HEK293T (cell line): ENCODE measurements around the gene PSTPIP2.

Experiments used
- HDGF ChIP-seq: fragments of 450-650 bp; IDR thresholded peaks from 2 replicates; pipeline ENCODE4 v1.6.1; 2017; ENCODE audit warnings: antibody characterized with exemption, borderline replicate concordance
- LEF1 ChIP-seq: fragments of 450-650 bp; IDR thresholded peaks from 2 replicates; pipeline ENCODE4 v1.6.1; 2017; ENCODE audit warnings: mild to moderate bottlenecking, borderline replicate concordance
- SUZ12 ChIP-seq: fragments of 450-650 bp; IDR thresholded peaks from 2 replicates; pipeline ENCODE4 v1.6.1; 2016; ENCODE audit warnings: mild to moderate bottlenecking

DNA sequence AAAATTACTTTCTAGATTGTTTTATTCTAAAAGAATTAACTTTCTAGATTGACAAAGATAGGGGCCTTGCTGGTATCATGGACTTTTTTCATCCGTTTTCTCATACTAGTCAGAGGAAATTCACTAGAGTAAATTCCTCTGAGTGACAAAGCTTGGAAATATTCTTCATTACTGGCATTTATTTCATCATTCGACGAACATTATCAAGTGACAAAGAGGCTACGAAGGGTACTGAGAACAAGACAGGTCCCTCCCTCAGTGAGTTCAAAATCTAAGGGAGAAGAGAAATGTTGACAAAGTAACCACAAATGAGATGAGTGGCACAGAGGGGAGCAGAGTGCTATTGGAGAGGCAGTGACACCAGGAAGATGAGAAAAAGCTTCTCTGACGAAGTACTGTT lies 109.2 kb downstream of the PSTPIP2 start:
- TF ChIP-seq SUZ12 (no peak), LEF1 (no peak), HDGF (no peak)
